Measurements from ENCODE around the gene ZACN.
A peak's percentile ranks its signal among the peaks of the same experiment; 100 is the strongest.

Gene ZACN

GRCh38 chr17:76097716-76098295 is 18.8 kb downstream of the ZACN start:
- TF ChIP-seq, protein P1, sequence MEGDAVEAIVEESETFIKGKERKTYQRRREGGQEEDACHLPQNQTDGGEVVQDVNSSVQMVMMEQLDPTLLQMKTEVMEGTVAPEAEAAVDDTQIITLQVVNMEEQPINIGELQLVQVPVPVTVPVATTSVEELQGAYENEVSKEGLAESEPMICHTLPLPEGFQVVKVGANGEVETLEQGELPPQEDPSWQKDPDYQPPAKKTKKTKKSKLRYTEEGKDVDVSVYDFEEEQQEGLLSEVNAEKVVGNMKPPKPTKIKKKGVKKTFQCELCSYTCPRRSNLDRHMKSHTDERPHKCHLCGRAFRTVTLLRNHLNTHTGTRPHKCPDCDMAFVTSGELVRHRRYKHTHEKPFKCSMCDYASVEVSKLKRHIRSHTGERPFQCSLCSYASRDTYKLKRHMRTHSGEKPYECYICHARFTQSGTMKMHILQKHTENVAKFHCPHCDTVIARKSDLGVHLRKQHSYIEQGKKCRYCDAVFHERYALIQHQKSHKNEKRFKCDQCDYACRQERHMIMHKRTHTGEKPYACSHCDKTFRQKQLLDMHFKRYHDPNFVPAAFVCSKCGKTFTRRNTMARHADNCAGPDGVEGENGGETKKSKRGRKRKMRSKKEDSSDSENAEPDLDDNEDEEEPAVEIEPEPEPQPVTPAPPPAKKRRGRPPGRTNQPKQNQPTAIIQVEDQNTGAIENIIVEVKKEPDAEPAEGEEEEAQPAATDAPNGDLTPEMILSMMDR (IDR thresholded peaks at IDR 0.05) = no peak

- TF ChIP-seq, protein P1 (IDR thresholded peaks at IDR 0.05) = no peak
These were observed 23.9 kb downstream of the ZACN start for GRCh38 chr17:76102944-76103273.

- TF ChIP-seq, protein P1 (IDR thresholded peaks at IDR 0.05) = no peak
These were observed 24.5 kb downstream of the ZACN start, which contains the start of gene EXOC7 for GRCh38 chr17:76103274-76104139. EXOC7 (minus strand) TSS chr17:76103787; CDS start chr17:76103692, 95 bp downstream.

- TF ChIP-seq, protein P1 (IDR thresholded peaks at IDR 0.05) = no peak
These were observed 25.3 kb downstream of the ZACN start for GRCh38 chr17:76104140-76104895.

DNA sequence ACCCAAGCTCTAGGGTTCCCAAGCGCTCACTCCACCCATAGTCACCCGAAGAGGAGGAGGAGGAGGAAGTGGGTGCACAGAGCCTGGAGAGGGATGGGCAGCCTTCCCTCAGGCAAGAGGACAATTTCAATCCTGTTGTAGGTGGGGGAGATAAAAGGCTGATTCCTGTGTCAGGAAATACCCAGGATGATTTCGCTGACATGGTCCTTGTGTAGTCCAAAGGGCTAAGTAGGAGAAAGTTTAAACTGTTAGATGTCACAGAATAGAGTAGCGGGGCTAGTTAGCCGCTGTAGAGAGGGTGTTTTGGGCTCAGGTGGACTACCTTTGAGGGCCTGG is 25.9 kb downstream of the ZACN start:
- TF ChIP-seq, protein P1 (IDR thresholded peaks at IDR 0.05) = no peak

DNA sequence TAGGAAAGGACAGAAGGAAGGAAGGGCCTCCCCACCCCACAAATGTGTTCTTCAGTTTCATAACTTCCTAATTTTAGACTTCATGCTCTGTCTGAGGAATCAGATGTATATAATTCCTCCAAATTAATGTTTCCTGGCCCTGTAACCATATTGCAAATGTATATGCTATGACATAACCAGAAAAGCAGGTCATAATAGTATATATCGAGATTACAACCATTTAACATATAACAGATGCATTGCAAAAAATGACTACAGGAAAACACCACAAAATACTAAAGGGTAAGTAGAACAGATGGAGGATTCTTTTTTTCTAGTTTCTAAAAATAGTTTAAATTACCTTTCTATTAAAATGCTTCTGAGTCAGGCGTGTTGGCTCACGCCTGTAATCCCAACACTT is 27.7 kb downstream of the ZACN start:
- TF ChIP-seq, protein P1 (IDR thresholded peaks at IDR 0.05) = no peak

GRCh38 chr17:76107509-76107908 is 28.5 kb downstream of the ZACN start:
- TF ChIP-seq, protein P1 (IDR thresholded peaks at IDR 0.05) = peak; percentile 16; the same call in 1 of the 2 replicates

All from LNCAP (cell line).